ENCODE data around the gene CPHXL2.

- TF ChIP-seq TAF1 (IDR thresholded peaks at IDR 0.05; ENCODE audit: low read depth) (no peak), REST (IDR thresholded peaks at IDR 0.05; ENCODE audit: low read depth) (no peak), TEAD4 (IDR thresholded peaks at IDR 0.05) (no peak), EP300 (IDR thresholded peaks at IDR 0.05; ENCODE audit: borderline replicate concordance) (no peak), MAX (IDR thresholded peaks at IDR 0.05) (no peak)
Observed at GRCh38 chr16:75702242-75702641, 25.4 kb upstream of the CPHXL2 start.
